Mucosa of rectum (tissue), 2 donors: ENCODE results near the gene CIP2A.

ENCODE experiments used
- H3K27ac ChIP-seq, 2 donors: one replicate each; pipeline ENCODE4 v1.7.0; 2013; ENCODE audit warnings: inconsistent platforms in 2 of 2, low read depth in 2 of 2, low read length in 2 of 2
- H3K27me3 ChIP-seq, 2 donors: one replicate each; pipeline ENCODE4 v1.7.0; 2013; ENCODE audit warnings: low read length in 2 of 2; ENCODE audit not compliant: control insufficient read depth in 2 of 2, insufficient read depth in 2 of 2
- H3K36me3 ChIP-seq, 2 donors: one replicate each; pipeline ENCODE4 v1.7.0; 2013; ENCODE audit warnings: low read length in 2 of 2; ENCODE audit not compliant: control insufficient read depth in 2 of 2, insufficient read depth in 2 of 2
- H3K4me1 ChIP-seq, 2 donors: one replicate each; pipeline ENCODE4 v1.7.0; 2013; ENCODE audit warnings: low read length in 2 of 2, mild to moderate bottlenecking in 1 of 2; ENCODE audit not compliant: control insufficient read depth in 2 of 2, insufficient read depth in 2 of 2
- H3K4me3 ChIP-seq, 2 donors: one replicate each; pipeline ENCODE4 v1.7.0; 2013; ENCODE audit warnings: low read length in 2 of 2
- H3K9ac ChIP-seq, 2 donors: one replicate each; pipeline ENCODE4 v1.7.0; 2013; ENCODE audit warnings: low read length in 2 of 2, low read depth in 1 of 2, mild to moderate bottlenecking in 1 of 2
- H3K9me3 ChIP-seq, 2 donors: one replicate each; pipeline ENCODE4 v1.7.0; 2013; ENCODE audit warnings: low read length in 2 of 2; ENCODE audit not compliant: control insufficient read depth in 2 of 2
- donor health status: healthy.
- donor health status: Normal muscosa, but diverticular disease.

The CIP2A gene

DNA sequence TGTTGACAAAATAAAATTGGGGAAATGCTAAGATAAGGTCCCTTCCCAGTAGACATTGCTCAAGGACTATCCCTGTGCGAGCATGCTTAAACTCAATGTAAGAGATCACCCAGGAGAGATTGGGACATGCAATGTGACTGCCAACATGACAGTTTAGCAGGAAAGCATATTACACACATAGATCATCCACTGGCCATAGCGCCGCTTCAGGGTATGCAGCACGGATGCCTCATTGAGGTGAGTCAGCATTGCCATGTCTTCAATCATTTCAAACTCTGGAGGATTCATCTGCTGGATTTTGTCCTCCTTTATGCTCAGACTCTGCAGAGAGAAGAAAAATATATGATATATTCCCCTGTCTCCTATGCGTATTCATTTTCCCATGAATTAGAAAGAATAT, 87.7 kb downstream of the CIP2A start:
- Histone ChIP-seq H3K27me3 (no peaks in the 10 kb centered on the region), H3K4me1 (no peaks in the 10 kb centered on the region), H3K36me3 (no peaks in the 10 kb centered on the region), H3K9ac (no peak overlapping the region), H3K27ac (no peak overlapping the region), H3K9me3 (no peaks in the 10 kb centered on the region), H3K4me3 (no peak overlapping the region)

GRCh38 chr3:108500728-108501127, 88.5 kb downstream of the CIP2A start:
- no peak overlapping the region for H3K4me3 ChIP-seq
- H3K9me3 ChIP-seq = no peaks in the 10 kb centered on the region
- H3K36me3 ChIP-seq = no peaks in the 10 kb centered on the region
- no peak overlapping the region for H3K9ac ChIP-seq
- H3K4me1 ChIP-seq = no peaks in the 10 kb centered on the region
- no peak overlapping the region for H3K27ac ChIP-seq
- no peaks in the 10 kb centered on the region for H3K27me3 ChIP-seq
